Keratinocyte (primary cell): Measurements from ENCODE around the gene B9D1. TPM values are rescaled to one million over a fixed set of nuclear protein-coding genes. Genes with fewer than 3 reads are reported as not detected.

Experiments used
- DNase-seq: peaks from one replicate; pipeline ENCODE4 v3.0.0-alpha.2; 2011; ENCODE audit warnings: low read depth, missing footprints, low spot score
- FAIRE-seq: peaks from 2 replicates; lab custom pipeline; 2011; peaks lifted over from hg19 to GRCh38; lab: Jason Lieb, UNC
- H2AFZ ChIP-seq: 2 replicates; pipeline ENCODE4 v1.6.0; 2012; ENCODE audit warnings: low read length, control low read depth, inconsistent platforms; ENCODE audit not compliant: control insufficient read depth
- H3K27ac ChIP-seq: 2 replicates; pipeline ENCODE4 v1.5.1; 2011; ENCODE audit warnings: low read length; ENCODE audit not compliant: control insufficient read depth, insufficient read depth
- H3K27me3 ChIP-seq: 3 replicates; pipeline ENCODE4 v1.6.0; 2011; ENCODE audit warnings: low read length; ENCODE audit not compliant: control insufficient read depth, insufficient read depth; ENCODE audit errors: extremely low read depth
- H3K36me3 ChIP-seq, 2 experiments: 2 replicates in 1 of 2; 3 replicates in 1 of 2; pipeline ENCODE4 v1.5.1; 2011; ENCODE audit warnings: low read length in 2 of 2, mild to moderate bottlenecking in 1 of 2; ENCODE audit not compliant: control insufficient read depth in 2 of 2, insufficient read depth in 2 of 2; ENCODE audit errors: extremely low read depth in 1 of 2
- H3K4me1 ChIP-seq: 3 replicates; pipeline ENCODE4 v1.5.1; 2011; ENCODE audit warnings: low read length; ENCODE audit not compliant: control insufficient read depth, insufficient read depth; ENCODE audit errors: extremely low read depth
- H3K4me2 ChIP-seq: 3 replicates; pipeline ENCODE4 v1.6.0; 2011; ENCODE audit warnings: low read depth, low read length; ENCODE audit not compliant: control insufficient read depth, insufficient read depth; ENCODE audit errors: extremely low read depth
- H3K4me3 ChIP-seq, 3 experiments: fragments of 200-600 bp in 1 of 3; sonication (generic) in 1 of 3; 2 replicates in 2 of 3; 3 replicates in 1 of 3; pipeline ENCODE4 v1.5.1; 2011 to 2016; ENCODE audit warnings: low read length in 3 of 3, mild to moderate bottlenecking in 3 of 3, control low read depth in 2 of 3, inconsistent platforms in 1 of 3, low read depth in 1 of 3, mixed read lengths in 1 of 3, mixed run types in 1 of 3, moderate library complexity in 1 of 3; ENCODE audit not compliant: control insufficient read depth in 2 of 3, insufficient read depth in 2 of 3; ENCODE audit errors: extremely low read depth in 1 of 3
- H3K79me2 ChIP-seq: 2 replicates; pipeline ENCODE4 v1.6.0; 2012; ENCODE audit warnings: low read length; ENCODE audit not compliant: control insufficient read depth, insufficient read depth
- H3K9ac ChIP-seq: 3 replicates; pipeline ENCODE4 v1.6.0; 2011; ENCODE audit warnings: low read length; ENCODE audit not compliant: control insufficient read depth, insufficient read depth; ENCODE audit errors: extremely low read depth
- H3K9me1 ChIP-seq: 3 replicates; pipeline ENCODE4 v1.6.0; 2011; ENCODE audit warnings: low read length; ENCODE audit not compliant: control insufficient read depth, insufficient read depth; ENCODE audit errors: extremely low read depth
- H3K9me3 ChIP-seq: 2 replicates; pipeline ENCODE4 v1.5.1; 2012; ENCODE audit warnings: low read depth, low read length; ENCODE audit not compliant: control insufficient read depth
- H4K20me1 ChIP-seq: 3 replicates; pipeline ENCODE4 v1.6.0; 2011; ENCODE audit warnings: low read length; ENCODE audit not compliant: control insufficient read depth, insufficient read depth; ENCODE audit errors: extremely low read depth
- CTCF ChIP-seq, 3 experiments: IDR thresholded peaks in 1 of 3; conservative IDR thresholded peaks in 1 of 3; optimal IDR thresholded peaks in 1 of 3; 2 replicates in 2 of 3; 3 replicates in 1 of 3; pipeline versions ENCODE3 to v1.5.1; 2011; ENCODE audit warnings: low read length in 3 of 3, mild to moderate bottlenecking in 3 of 3, moderate library complexity in 2 of 3, control low read depth in 1 of 3, inconsistent platforms in 1 of 3; ENCODE audit not compliant: insufficient read depth in 2 of 3; ENCODE audit errors: extremely low read depth in 1 of 3
- EZH2 ChIP-seq: IDR thresholded peaks from one replicate; pipeline ENCODE4 v1.6.1; 2012; ENCODE audit warnings: inconsistent platforms, mild to moderate bottlenecking, low read length, moderate library complexity
- dilution Hi-C: fragments of 300-500 bp; cut with MboI; formaldehyde crosslinking; loops from one replicate; pipeline ENCODE4 v1.7.0; 2020; ENCODE audit warnings: low sequenced_read_pairs; ENCODE audit not compliant: extremely low pct_ligation_motif_present
- polyA plus RNA-seq, 5 experiments: library from polyadenylated mRNA; depleted of rRNA in 3 of 5; stranded (reverse) in 3 of 5; stranded (forward) in 1 of 5; unstranded in 1 of 5; fragments of >200 nt; gene quantifications; 1 replicate in 1 of 5; 2 replicates in 3 of 5; 3 replicates in 1 of 5; pipeline versions ENCODE4 v1.2.1 to v1.2.3, GENCODE V29; 2011 to 2012; ENCODE audit warnings: missing spikeins in 2 of 5, low read depth in 1 of 5, low replicate concordance in 1 of 5

The B9D1 gene
- polyA plus RNA-seq, 1 donor (not counting 4 experiments of a cell fraction or from before 2014, with no cell fraction given) = 30.3 TPM

- dilution Hi-C loops = no loop called here
- H3K27ac ChIP-seq = no peak overlapping the region
- TF ChIP-seq EZH2 (no peak), CTCF (optimal IDR thresholded peaks at IDR 0.05 in 1 of 3, IDR thresholded peaks at IDR 0.05 in 1 of 3, conservative IDR thresholded peaks at IDR 0.05 in 1 of 3; ENCODE audit: extremely low read depth in 1 of 3, insufficient read depth in 2 of 3, low read length in 3 of 3) (no peak)
- H3K9me1 ChIP-seq = peaks cover 2% of the 10 kb centered on the region
- no peak overlapping the region for H2AFZ ChIP-seq
- no peak overlapping the region for H3K9ac ChIP-seq
- DNase-seq = no peak
- H3K36me3 ChIP-seq = no peaks in the 10 kb centered on the region
- H3K4me3 ChIP-seq = no peak overlapping the region
- H4K20me1 ChIP-seq = no peaks in the 10 kb centered on the region
- H3K4me2 ChIP-seq = no peak overlapping the region
- H3K4me1 ChIP-seq = peaks cover 14% of the 10 kb centered on the region
- no peak for FAIRE-seq
- H3K27me3 ChIP-seq = no peaks in the 10 kb centered on the region
- H3K79me2 ChIP-seq = no peaks in the 10 kb centered on the region
- H3K9me3 ChIP-seq = no peaks in the 10 kb centered on the region
Measured at GRCh38 chr17:19408346-19408710, 45.8 kb upstream of the B9D1 start.

DNA sequence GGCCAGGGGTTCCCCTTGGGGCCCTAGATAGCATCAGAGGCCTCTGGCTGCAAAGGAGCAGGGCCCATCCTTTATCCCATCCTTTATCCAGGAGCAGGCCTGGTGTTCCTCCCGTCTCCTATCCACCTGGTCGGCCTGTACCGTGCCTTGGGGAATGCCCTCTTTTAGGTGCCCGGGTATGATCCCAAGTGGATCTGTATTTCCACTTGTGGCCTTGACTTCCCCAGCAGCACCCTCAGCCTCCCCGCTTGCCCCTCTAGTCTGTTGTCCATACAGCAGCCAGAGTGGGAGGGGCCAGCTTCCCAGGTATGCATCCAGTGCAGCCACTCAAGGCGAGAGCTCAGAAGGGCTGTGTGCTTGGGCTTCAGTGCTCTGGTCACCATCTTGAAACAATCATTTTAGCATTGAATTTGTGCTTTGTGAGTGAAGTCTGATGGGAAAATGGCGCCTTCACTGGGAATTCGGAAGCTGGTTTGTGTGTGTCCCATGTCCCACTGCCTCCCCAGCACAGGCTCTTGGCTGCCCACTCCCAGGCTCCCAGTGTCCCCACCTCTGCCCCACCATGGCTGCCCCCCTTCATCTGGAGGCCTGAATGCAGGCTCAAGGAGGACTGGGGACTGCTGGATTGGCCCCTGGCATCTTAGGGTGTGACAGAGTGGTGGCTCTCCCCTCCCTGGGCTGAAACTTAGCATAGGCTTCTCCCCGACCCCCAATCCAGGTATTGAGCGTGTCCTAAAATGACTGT, 45.2 kb upstream of the B9D1 start:
- Histone ChIP-seq H3K9me3 (no peaks in the 10 kb centered on the region), H2AFZ (no peak overlapping the region), H3K4me1 (peaks cover 14% of the 10 kb centered on the region), H3K9ac (no peak overlapping the region), H4K20me1 (no peaks in the 10 kb centered on the region), H3K9me1 (peaks cover 2% of the 10 kb centered on the region), H3K27me3 (no peaks in the 10 kb centered on the region), H3K4me3 (no peak overlapping the region), H3K4me2 (no peak overlapping the region), H3K79me2 (no peaks in the 10 kb centered on the region), H3K36me3 (no peaks in the 10 kb centered on the region), H3K27ac (no peak overlapping the region)
- FAIRE-seq (no peak), DNase-seq (no peak)
- dilution Hi-C loops = no loop called here
- no peak for TF ChIP-seq EZH2
- no peak for TF ChIP-seq CTCF (optimal IDR thresholded peaks at IDR 0.05 in 1 of 3, IDR thresholded peaks at IDR 0.05 in 1 of 3, conservative IDR thresholded peaks at IDR 0.05 in 1 of 3; ENCODE audit: extremely low read depth in 1 of 3, insufficient read depth in 2 of 3, low read length in 3 of 3)
